Stimulated activated CD4-positive, alpha-beta T cell treated with anti-CD3 and anti-CD28 coated beads, TNF-alpha, amount 100 ng/mL, for 1 hour (primary cell): Measurements from ENCODE around the gene SLC49A4.

Experiments used
- DNase-seq, 3 donors: peaks; one replicate each; pipeline ENCODE4 v3.0.0-alpha.2; 2020; ENCODE audit warnings: low read depth in 3 of 3, low spot score in 1 of 3

SLC49A4 gene

GRCh38 chr3:122902326-122902725 lies 107.5 kb downstream of the SLC49A4 start:
- DNase-seq, result no peak

DNA sequence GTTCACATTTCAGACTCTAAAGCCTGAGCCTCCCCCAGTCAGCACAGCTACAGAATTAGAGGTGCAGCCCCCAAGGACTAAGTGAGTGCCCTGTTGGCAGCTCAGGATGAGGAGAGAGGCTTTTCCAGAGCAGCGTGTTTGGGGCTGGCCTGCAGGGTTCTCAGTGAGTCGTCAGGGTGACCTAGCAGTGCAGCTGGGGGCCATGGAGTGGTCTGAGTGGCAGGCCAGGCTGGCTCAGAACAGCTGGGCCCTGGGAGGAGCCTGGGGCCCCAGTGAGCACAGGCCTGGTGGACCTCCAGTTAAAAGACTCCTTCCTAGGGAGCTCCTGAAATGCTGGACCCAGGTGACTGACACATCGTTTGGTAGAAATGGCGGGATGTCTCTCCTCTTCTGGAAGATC lies 108.3 kb downstream of the SLC49A4 start:
- DNase-seq, result no peak

- no peak for DNase-seq
Measured at GRCh38 chr3:122907471-122907870, 112.6 kb downstream of the SLC49A4 start.

DNA sequence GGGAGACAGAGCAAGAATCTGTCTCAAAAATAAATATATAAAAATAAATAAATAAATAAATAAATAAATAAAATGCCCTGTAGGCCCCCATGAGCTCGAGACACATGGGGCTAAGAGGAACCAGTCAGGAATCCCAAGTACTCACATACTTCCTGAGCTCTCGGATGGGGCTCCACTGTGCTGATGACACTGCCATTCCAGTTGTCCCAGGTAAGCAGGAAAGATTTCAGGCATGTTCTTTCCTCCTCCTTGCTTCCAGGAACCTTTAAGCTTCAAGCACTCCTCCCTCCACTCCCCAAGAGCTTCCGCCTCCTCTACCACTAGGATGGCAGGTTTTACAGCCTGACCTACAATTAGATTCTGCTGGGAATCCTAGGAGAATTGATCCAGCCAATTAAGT lies 113.4 kb downstream of the SLC49A4 start:
- no peak for DNase-seq

DNA sequence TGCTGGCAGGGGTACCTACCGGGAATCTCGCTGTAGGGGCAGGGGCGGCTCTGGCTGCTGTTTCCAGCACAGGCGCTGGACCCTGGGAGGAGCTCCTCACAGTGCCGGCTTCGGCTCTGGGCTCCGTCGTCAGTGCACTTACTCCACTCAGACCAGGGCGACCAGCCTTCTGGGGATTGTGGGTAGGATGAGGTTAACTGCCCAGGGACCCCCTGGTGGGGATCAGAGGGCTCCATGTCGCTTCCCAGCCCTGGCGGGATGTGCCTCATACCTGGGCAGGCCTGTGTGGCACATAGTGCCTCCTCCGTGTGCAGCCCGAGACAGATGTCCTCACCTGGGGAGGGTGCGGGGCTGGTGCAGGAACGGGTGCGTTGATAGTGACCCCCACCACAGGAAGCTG lies 117.0 kb downstream of the SLC49A4 start:
- DNase-seq, result no peak

GRCh38 chr3:122912772-122913538 lies 118.1 kb downstream of the SLC49A4 start:
- DNase-seq, result no peak

DNA sequence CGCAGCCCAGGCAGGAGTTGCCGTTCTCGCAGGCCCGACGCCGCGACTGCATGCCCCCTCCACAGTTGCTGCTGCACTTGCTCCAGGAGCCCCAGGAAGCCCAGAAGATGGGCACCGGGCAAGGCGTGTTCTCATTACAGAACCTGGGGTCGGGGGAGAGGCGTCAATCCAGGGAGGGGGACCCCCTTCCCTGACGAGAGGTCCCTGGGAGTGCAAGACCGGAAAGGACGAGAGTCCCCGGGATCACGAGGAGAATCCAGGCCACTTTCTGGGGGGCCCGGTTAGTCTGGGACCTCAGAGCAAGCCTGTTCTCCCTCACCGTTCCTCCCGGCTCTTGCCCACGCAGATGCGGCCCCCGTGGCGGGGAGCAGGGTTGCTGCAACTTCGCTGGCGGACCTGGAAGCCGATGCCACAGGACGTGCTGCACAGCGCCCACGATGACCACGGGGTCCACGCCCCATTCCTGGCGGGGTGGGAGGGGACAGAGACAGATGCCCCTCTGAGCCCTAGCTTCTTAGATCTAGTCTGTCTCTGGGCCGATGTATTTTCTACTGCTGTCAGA lies 118.8 kb downstream of the SLC49A4 start:
- DNase-seq, result no peak

GRCh38 chr3:122915300-122916055 lies 120.6 kb downstream of the SLC49A4 start:
- DNase-seq, result no peak

DNA sequence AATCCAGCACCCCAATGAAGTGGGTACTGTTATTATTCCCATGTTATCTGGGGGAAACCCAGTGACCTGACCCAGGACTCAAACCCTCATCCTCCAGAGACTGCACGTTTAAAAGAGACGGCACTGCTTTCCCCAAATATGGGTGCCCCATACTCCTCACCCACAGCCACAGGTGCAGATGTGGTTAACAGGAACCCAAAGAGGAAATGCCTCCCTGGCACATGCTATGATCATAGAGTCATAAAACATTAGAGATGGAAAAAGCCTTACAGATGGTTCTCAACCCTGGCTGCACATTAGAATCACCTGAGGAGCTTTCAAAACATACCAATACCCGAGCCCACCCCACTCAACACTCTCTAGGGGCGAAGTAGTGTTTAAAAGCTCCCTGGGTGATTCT lies 121.2 kb downstream of the SLC49A4 start:
- no peak for DNase-seq

- no peak for DNase-seq
Measured at GRCh38 chr3:122916580-122916979, 121.7 kb downstream of the SLC49A4 start.

GRCh38 chr3:122917412-122917811 lies 122.5 kb downstream of the SLC49A4 start:
- DNase-seq, result no peak

DNA sequence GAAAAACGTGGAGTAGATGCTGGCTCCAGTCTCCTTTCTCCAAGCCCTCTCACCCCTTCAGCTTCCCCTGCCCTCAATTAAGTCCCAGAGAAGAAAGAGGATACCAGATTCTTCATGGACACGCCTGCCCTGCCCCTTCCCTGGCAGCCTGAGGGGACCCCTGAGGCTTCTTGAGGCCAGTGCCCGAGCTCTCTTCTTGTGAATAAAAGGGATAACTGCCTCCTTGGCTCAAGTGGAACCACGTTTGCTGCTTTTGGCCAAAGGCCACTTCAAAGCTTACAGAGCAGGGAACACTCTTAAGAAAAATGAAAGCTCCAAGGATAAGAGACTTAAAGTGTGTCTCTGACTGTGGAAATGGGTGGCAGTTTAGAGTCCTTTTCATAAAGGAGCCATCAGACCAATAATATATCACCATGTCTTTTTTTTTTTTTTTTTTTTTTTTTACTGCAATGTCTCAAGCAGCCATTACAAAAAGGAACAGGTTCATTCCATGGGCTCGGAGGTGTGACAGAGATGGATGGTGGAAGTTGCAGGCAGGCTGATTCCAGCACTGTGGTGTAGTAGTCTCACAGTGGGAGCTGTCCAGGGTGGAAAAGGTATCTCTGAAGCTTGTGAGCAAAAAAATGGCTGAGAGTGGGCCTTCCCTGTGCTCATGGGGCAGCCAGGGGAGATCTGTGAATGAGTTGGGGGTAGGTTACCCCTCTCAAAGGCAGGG lies 123.9 kb downstream of the SLC49A4 start:
- no peak for DNase-seq

DNA sequence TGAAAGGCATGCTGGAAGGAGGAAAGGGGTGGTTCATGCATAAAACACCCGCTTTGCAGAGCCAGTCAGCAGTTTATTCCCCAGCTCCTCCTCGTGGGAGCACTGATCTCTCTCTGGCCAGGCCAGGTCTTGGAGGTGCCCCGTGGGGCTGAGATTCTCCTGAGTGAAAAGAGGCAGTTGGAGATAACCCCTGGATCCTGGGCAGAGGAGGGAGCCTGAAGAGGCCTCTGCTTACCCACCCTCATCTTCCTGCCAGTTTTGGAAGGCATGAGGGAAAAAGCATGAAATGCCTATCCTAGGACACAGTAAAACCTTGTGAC lies 124.4 kb downstream of the SLC49A4 start:
- DNase-seq, result no peak

GRCh38 chr3:122920986-122921385 lies 126.1 kb downstream of the SLC49A4 start:
- DNase-seq, result no peak

DNA sequence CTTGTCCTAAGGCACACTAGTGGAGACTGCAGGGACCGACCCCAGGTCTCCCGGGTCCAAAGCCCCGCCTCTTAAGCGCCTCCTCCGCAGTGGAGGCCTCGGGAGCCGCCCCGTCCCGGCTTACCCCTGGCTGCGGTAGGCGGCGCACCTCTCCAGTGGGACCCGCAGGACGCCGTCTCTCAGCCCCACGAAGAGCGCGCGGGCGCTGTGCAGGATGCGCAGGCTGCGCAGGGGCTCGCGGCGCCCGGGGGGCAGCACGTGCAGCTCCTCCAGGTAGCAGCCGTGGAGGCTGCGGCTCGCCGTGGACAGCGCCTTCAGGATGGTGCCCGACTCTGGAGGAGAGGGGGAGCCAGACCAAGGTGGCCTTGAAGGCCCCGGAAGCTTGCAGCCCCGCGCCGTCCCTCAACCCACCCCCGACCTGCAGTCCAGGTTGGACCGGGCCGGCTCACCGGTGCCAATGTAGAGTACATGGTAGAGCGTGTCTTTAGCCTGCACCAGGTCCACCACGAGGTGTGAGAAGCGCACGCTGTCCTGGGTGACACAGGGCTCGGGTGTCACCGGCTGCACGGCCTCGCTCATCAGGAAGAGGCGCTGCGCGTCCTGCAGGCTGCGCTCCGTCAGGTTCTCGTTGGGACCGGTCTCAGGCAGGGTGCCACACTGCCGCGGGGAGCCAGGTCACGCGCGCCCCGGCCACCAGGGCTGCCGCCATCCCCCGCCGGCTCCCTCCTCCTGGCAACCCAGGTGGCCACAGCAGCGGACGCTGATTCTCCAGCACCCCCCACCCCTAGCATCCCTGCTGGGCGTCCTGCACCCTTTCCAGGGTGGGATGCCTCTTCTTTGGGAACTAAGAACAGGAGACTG lies 127.2 kb downstream of the SLC49A4 start:
- no peak for DNase-seq

- DNase-seq, result no peak
Measured at GRCh38 chr3:122923611-122924010, 128.7 kb downstream of the SLC49A4 start.

DNA sequence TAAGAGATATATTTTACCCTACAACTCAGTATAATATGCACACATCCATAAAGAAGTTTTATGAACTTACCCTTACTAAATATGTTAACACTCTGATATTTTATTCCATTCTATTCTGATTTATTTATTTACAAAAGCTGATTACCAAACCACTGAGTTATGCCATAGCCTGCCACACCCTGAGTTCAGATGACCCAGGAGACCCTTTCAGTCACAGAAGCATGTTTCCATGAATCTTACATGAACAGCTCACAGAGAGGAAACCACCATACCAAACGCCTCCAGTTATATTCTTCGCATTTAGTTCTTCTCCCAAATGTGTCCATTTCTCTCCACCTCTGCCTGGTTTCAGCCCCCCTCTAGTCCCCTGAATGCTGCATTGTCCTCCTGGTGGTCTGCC lies 129.2 kb downstream of the SLC49A4 start:
- DNase-seq, result no peak

- DNase-seq, result no peak
Measured at GRCh38 chr3:122925756-122926155, 130.9 kb downstream of the SLC49A4 start.

GRCh38 chr3:122926322-122926721 lies 131.5 kb downstream of the SLC49A4 start:
- no peak for DNase-seq

DNA sequence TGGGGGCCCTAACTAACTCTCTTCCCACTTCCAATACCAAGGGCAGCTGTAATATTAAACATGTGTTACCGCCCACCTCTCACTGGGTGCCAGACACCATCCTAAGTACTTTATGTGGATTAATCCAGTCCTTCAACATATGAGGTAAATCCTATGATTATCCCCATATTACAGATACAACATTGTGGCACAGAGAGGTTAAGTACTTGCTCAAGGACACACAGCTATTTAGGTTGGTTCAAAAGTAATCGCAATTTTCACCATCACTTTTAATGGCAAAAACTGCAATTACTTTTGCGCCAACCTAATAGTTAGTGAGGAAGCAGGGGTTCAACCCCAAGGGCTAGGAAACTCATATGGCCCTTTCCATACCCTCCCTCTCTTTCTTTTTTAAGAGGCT lies 131.9 kb downstream of the SLC49A4 start:
- no peak for DNase-seq

GRCh38 chr3:122927726-122928125 lies 132.9 kb downstream of the SLC49A4 start:
- DNase-seq, result no peak
